ENCODE data around the gene EPHB3.

EPHB3 gene

GRCh38 chr3:184539801-184540435 lies 21.7 kb upstream of the EPHB3 start:
- Mint-ChIP-seq H3K27ac (no peak overlapping the region), H3K4me1 (peaks cover 3% of the 10 kb centered on the region), H3K4me3 (no peak overlapping the region), H3K36me3 (ENCODE audit: low read depth) (no peaks in the 10 kb centered on the region), H3K27me3 (peaks cover 35% of the 10 kb centered on the region), H3K9me3 (no peaks in the 10 kb centered on the region)
- ATAC-seq, result no peak
- no peak for DNase-seq

DNA sequence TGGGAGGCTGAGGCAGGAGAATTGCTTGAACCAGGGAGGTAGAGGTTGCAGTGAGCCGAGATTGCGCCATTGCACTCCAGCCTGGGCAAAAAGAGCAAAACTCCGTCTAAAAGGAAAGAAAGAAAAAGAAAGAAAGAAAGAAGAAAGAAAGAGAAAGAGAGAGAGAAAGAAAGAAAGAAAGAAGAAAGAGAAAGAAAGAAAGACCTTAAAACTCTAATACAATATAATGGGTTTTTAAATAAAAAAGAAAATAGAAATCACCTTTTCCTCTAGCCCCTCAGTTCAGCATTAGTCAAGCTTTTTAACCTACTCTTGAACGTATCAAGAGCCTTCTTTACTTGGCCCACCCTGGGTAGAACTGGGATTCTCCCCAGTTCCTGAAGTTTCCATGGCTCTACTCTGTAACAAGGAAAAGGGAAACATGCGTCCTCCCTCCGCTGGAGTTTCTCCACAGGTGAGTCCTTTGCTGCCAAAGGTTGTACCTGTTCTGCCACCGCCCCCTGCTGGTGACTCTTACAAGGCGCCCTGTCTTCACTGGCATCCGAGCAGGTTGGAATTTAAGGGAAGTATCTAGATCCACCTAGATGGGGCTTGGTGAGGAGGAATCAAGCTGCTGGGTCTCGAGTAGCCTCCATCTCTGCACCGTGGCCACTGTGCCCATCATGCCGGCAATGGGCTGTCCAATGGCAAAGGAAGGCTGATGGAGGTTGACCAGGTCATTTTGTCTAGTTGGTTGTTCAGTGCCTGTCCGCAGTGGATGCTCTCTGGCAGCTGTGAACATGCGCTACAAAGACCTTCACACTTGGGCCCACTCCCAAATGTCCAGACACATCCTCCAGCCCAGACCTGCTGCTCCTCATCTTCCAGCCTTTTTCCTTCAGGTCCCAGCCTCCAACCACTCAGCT lies 20.6 kb upstream of the EPHB3 start:
- no peaks in the 10 kb centered on the region for H3K9me3 Mint-ChIP-seq
- ATAC-seq, result peak; percentile 38
- no peak overlapping the region for H3K4me3 Mint-ChIP-seq
- H3K36me3 Mint-ChIP-seq (ENCODE audit: low read depth), result no peaks in the 10 kb centered on the region
- no peak overlapping the region for H3K27ac Mint-ChIP-seq
- peak; percentile 76 for DNase-seq
- H3K4me1 Mint-ChIP-seq, result peaks cover 3% of the 10 kb centered on the region
- peaks cover 35% of the 10 kb centered on the region for H3K27me3 Mint-ChIP-seq

DNA sequence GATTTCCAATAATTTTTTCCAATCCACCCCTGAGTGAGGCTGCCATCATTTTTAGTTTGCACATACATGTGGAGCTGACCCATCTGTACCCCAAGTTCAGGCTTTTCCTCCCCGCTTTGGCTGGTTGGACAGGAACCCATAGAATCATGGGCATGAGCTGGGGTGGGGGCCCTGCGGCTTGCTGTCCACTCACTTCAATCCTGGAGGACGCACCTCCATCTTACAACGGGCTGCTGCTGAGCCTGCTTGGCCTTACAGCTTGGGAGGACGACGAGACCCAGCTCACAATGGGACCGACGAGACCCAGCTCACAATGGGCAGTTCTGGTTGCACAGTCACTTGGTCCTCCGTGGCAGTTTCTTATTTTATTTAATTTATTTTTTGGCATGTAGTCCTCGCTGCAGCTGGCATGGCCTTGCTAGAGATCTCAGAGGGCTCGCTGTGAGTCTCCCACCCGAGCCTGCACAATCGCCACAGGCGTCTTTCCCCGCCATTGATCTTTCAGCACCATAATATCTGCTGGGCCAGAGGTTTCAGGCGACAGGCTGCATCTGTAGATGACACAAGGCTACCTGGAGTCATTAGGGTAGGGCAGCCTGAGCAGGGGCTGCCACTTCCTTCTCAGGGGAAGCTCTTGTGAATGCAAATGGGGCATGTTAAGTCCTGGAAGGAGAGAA lies 19.6 kb upstream of the EPHB3 start:
- Mint-ChIP-seq H3K27ac (no peak overlapping the region), H3K36me3 (ENCODE audit: low read depth) (no peaks in the 10 kb centered on the region), H3K4me1 (peaks cover 3% of the 10 kb centered on the region), H3K9me3 (no peaks in the 10 kb centered on the region), H3K4me3 (no peak overlapping the region), H3K27me3 (peaks cover 39% of the 10 kb centered on the region)
- no peak for ATAC-seq
- DNase-seq, result no peak

DNA sequence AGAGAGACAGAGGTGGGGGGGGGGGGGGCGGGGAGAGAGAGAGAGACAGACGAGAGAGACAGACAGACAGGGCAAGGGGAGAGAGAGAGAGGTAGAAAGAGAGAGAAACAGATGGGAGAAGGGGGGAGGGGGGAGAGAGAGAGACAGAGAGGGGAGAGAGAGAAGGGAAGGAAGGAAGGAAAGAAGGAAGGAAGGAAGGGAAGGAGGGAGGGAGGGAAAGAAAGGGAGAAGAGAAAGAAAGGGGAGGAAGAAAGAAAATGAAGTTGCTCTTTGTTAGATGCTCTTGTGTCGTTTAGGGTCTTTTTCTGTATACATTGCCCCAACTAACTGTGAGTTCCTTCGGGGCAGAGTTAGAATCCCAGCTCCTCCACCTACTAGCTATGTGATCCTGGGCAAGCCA lies 19.0 kb upstream of the EPHB3 start:
- Mint-ChIP-seq H3K4me3 (no peak overlapping the region), H3K27me3 (peaks cover 39% of the 10 kb centered on the region)

DNA sequence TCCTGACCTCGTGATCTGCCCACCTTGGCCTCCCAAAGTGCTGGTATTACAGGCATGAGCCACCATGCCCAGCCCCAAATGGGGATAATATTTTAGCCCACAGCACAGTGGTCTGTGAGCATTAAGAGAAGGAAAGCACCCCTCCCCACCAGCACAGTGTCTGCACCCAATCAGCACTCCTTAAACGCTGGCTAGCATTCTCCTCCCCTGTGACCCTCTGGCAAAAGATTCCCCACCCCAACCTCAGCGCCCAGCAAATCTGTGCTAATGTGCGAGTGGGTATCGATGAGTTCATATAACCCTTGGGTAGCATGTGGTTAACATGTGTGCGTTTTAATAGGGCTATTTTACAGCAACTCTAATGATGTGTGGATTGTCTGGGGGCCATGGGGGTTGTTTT lies 18.3 kb upstream of the EPHB3 start:
- H3K4me3 Mint-ChIP-seq, result no peak overlapping the region
- DNase-seq, result no peak
- peaks cover 37% of the 10 kb centered on the region for H3K27me3 Mint-ChIP-seq
- H3K9me3 Mint-ChIP-seq, result no peaks in the 10 kb centered on the region
- no peaks in the 10 kb centered on the region for H3K36me3 Mint-ChIP-seq (ENCODE audit: low read depth)
- H3K4me1 Mint-ChIP-seq, result peaks cover 3% of the 10 kb centered on the region
- no peak overlapping the region for H3K27ac Mint-ChIP-seq
- ATAC-seq, result no peak

More for the DNA sequence above, 19.0 kb upstream of the EPHB3 start:
- DNase-seq, result no peak
- H3K27ac Mint-ChIP-seq, result no peak overlapping the region
- no peak for ATAC-seq
- no peaks in the 10 kb centered on the region for H3K9me3 Mint-ChIP-seq
- peaks cover 3% of the 10 kb centered on the region for H3K4me1 Mint-ChIP-seq
- no peaks in the 10 kb centered on the region for H3K36me3 Mint-ChIP-seq (ENCODE audit: low read depth)

- DNase-seq (peak; percentile 76), ATAC-seq (peak; percentile 73)
- H3K36me3 Mint-ChIP-seq (ENCODE audit: low read depth), result no peaks in the 10 kb centered on the region
- H3K27me3 Mint-ChIP-seq, result peaks cover 32% of the 10 kb centered on the region
- no peak overlapping the region for H3K4me3 Mint-ChIP-seq
- no peaks in the 10 kb centered on the region for H3K9me3 Mint-ChIP-seq
- no peak overlapping the region for H3K27ac Mint-ChIP-seq
- H3K4me1 Mint-ChIP-seq, result peaks cover 3% of the 10 kb centered on the region
Measured at GRCh38 chr3:184543843-184544512, 17.6 kb upstream of the EPHB3 start.

DNA sequence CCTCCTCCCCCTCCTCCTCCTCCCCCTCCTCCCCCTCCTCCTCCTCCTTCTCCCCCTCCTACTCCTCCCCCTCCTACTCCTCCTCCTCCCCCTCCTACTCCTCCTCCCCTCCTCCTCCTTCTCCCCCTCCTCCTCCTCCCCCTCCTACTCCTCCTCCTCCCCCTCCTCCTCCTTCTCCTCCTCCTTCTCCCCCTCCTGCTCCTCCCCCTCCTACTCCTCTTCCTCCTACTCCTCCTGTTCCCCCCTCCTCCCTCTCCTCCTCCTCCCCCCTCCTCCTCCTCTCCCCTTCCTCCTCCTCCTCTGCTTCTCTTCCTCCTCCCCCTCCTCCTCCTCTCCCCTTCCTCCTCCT lies 17.1 kb upstream of the EPHB3 start:
- DNase-seq (no peak), ATAC-seq (no peak)
- H3K36me3 Mint-ChIP-seq (ENCODE audit: low read depth), result no peaks in the 10 kb centered on the region
- H3K4me1 Mint-ChIP-seq, result peaks cover 3% of the 10 kb centered on the region
- H3K27ac Mint-ChIP-seq, result no peak overlapping the region
- H3K9me3 Mint-ChIP-seq, result no peaks in the 10 kb centered on the region
- H3K27me3 Mint-ChIP-seq, result peaks cover 30% of the 10 kb centered on the region
- H3K4me3 Mint-ChIP-seq, result no peak overlapping the region

- no peaks in the 10 kb centered on the region for H3K9me3 Mint-ChIP-seq
- no peaks in the 10 kb centered on the region for H3K36me3 Mint-ChIP-seq (ENCODE audit: low read depth)
- no peak for ATAC-seq
- no peak overlapping the region for H3K27ac Mint-ChIP-seq
- no peak for DNase-seq
- no peak overlapping the region for H3K4me3 Mint-ChIP-seq
- peaks cover 3% of the 10 kb centered on the region for H3K4me1 Mint-ChIP-seq
- H3K27me3 Mint-ChIP-seq, result peaks cover 30% of the 10 kb centered on the region
Measured at GRCh38 chr3:184545769-184546168, 15.8 kb upstream of the EPHB3 start.

DNA sequence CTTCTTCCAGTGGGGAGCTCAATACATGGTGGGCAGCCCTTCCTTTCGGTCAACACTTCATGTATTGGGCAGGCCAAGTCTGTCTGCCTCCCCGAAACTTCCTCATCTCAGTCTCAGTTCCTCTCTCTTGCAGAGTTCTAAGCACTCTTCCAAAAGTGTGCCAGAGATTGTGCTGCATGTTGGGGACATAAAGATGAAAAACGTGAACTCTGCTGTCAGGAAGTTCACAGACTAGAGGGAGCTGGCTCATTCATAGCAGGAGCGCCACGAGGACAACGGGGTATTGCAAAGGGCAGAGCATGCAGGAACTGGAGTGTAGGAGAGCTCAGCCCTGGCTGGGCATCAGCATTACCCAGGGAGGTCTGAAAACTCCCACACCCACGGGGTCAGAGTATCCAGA lies 15.3 kb upstream of the EPHB3 start:
- Mint-ChIP-seq H3K9me3 (no peaks in the 10 kb centered on the region), H3K4me1 (peaks cover 3% of the 10 kb centered on the region), H3K27ac (no peak overlapping the region), H3K27me3 (peaks cover 28% of the 10 kb centered on the region), H3K4me3 (no peak overlapping the region), H3K36me3 (ENCODE audit: low read depth) (no peaks in the 10 kb centered on the region)
- no peak for DNase-seq
- no peak for ATAC-seq

DNA sequence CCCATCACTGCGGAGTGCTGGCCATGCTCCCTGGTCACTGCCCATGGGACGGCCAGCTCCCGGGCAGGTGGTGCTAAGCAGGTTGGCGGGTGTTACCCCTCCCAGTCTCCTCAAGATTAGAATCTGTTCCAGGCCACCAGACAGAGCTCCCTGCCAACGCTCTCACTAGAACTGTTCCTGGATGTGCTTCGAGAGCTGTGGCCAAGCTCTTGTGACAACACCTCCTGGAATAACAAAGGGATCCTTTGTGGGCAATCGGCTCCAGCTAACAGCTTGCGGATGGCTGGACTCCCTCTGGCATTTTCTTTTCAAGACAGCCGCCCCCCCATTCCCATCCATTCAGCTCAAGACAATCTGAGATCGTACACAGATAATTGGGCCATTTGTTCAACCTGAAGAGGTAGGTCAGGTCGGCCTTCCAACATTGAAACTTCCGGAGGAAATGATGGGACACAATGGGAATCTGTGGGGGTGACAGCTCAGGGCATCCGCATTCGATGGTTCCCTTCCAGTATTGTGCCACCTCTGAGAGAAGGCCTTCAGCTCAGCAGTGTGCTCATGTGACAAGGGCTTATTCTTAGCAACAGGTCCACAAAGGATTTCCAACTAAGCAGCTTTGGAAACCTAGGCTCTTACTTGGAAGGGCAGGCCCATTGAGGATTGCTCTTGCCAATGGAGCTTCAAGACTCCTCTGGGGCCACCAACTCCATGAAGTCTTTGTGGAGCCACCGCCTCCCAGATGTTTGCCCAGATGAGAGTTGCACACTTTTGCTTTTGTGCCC lies 11.6 kb upstream of the EPHB3 start:
- H3K9me3 Mint-ChIP-seq, result no peaks in the 10 kb centered on the region
- no peak overlapping the region for H3K27ac Mint-ChIP-seq
- peaks cover 11% of the 10 kb centered on the region for H3K27me3 Mint-ChIP-seq
- no peak overlapping the region for H3K4me3 Mint-ChIP-seq
- ATAC-seq (no peak), DNase-seq (no peak)
- H3K36me3 Mint-ChIP-seq (ENCODE audit: low read depth), result no peaks in the 10 kb centered on the region
- no peaks in the 10 kb centered on the region for H3K4me1 Mint-ChIP-seq

- ATAC-seq (no peak), DNase-seq (no peak)
- Mint-ChIP-seq H3K27me3 (peaks cover 15% of the 10 kb centered on the region), H3K27ac (no peak overlapping the region), H3K4me3 (no peak overlapping the region), H3K9me3 (no peaks in the 10 kb centered on the region), H3K4me1 (peaks cover 5% of the 10 kb centered on the region), H3K36me3 (ENCODE audit: low read depth) (no peaks in the 10 kb centered on the region)
Measured at GRCh38 chr3:184551103-184551502, 10.5 kb upstream of the EPHB3 start.

DNA sequence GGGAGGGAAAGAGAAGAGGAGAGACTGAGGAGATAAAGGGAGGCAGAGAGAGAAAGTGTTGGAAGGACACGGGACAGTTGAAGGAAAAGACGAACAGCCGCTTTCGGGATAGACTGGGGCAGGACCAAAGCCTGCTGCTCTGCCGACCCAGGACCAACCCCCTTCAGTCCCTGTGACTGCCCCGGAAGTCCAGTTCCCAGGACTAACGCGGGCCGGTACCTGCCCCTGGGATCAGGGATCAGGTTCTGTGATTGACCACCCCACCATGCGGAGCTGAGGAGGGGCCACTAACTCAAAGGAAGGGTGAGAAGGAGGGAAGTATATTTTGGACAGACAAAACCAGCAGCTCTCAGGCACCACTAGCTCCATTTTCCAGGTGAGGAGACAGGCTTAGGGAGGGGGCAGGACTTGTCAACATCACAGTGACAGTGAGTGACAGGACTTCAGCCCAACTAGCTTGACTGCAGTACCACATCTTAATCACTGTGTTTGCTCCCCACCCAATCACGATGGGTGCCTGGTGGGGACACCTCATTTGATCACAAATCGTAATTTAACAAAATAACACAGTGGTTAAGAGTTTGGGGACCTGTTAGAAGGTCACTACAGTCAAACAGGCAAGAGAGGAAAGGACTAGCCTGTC lies 9.8 kb upstream of the EPHB3 start:
- Mint-ChIP-seq H3K36me3 (ENCODE audit: low read depth) (no peaks in the 10 kb centered on the region), H3K27ac (no peak overlapping the region)
- no peak for ATAC-seq

GRCh38 chr3:184552296-184552695 lies 9.3 kb upstream of the EPHB3 start:
- H3K36me3 Mint-ChIP-seq (ENCODE audit: low read depth), result no peaks in the 10 kb centered on the region
- no peak for ATAC-seq
- H3K4me3 Mint-ChIP-seq, result no peak overlapping the region
- H3K9me3 Mint-ChIP-seq, result no peaks in the 10 kb centered on the region
- H3K4me1 Mint-ChIP-seq, result peaks cover 15% of the 10 kb centered on the region
- no peak for DNase-seq
- H3K27me3 Mint-ChIP-seq, result peaks cover 21% of the 10 kb centered on the region
- no peak overlapping the region for H3K27ac Mint-ChIP-seq

More for the DNA sequence above, 9.8 kb upstream of the EPHB3 start:
- no peak overlapping the region for H3K4me3 Mint-ChIP-seq
- peaks cover 18% of the 10 kb centered on the region for H3K27me3 Mint-ChIP-seq
- H3K9me3 Mint-ChIP-seq, result no peaks in the 10 kb centered on the region
- no peak for DNase-seq
- H3K4me1 Mint-ChIP-seq, result peaks cover 12% of the 10 kb centered on the region
